ENCODE data around the gene CMYA5.

CMYA5 gene

DNA sequence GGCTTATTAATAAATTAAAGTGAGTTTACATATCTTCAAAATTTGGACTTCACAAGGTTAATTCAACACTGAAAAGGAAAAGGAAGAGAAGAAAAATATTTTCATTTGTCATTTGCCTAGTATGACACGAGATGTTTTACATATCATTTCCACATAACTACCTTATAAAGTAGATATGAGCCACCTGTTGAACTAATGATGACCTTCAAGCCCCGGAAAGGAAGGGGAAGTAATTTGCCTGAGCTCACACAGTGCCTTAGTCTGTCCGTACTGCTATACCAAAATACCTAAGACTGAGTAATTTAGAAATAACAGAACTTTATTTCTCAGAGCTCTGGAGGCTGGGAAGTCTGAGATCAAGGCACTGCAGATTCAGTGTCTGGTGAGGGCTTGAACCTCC lies 17.9 kb downstream of the CMYA5 start:
- no peak for ATAC-seq (ENCODE audit: low read depth)
- H3K36me3 ChIP-seq (ENCODE audit: low read depth), result no peaks in the 10 kb centered on the region
- DNase-seq (ENCODE audit: low spot score), result no peak
- H3K27ac ChIP-seq (ENCODE audit: poor library complexity, severe bottlenecking), result no peak overlapping the region
- H3K4me3 ChIP-seq (ENCODE audit: severe bottlenecking), result no peak overlapping the region
- H3K27me3 ChIP-seq (ENCODE audit: insufficient read depth, poor library complexity, severe bottlenecking), result no peaks in the 10 kb centered on the region
- no peaks in the 10 kb centered on the region for H3K9me3 ChIP-seq (ENCODE audit: severe bottlenecking)
- TF ChIP-seq, protein P1, sequence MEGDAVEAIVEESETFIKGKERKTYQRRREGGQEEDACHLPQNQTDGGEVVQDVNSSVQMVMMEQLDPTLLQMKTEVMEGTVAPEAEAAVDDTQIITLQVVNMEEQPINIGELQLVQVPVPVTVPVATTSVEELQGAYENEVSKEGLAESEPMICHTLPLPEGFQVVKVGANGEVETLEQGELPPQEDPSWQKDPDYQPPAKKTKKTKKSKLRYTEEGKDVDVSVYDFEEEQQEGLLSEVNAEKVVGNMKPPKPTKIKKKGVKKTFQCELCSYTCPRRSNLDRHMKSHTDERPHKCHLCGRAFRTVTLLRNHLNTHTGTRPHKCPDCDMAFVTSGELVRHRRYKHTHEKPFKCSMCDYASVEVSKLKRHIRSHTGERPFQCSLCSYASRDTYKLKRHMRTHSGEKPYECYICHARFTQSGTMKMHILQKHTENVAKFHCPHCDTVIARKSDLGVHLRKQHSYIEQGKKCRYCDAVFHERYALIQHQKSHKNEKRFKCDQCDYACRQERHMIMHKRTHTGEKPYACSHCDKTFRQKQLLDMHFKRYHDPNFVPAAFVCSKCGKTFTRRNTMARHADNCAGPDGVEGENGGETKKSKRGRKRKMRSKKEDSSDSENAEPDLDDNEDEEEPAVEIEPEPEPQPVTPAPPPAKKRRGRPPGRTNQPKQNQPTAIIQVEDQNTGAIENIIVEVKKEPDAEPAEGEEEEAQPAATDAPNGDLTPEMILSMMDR (IDR thresholded peaks at IDR 0.05; ENCODE audit: poor library complexity, severe bottlenecking), result no peak
- H3K4me1 ChIP-seq (ENCODE audit: insufficient read depth, poor library complexity, severe bottlenecking), result no peaks in the 10 kb centered on the region

DNA sequence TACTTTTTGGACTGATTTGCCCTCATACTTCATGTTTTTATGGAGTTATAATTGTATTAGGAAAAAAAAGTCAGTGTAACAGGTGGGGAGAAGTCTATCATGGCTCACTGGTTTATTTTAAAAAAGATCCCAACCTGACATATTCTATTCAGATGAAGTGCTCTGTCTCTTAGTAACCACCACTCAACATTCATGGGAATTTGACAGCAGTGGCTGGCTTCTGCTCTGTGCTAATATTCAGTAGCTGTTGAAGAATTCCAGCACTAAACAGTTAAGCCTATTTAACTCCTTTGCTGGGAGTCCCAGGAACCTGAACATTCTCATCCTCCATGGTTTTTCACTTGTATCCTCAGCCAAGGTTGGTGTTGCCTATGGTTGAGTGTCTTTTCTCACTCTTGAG lies 23.1 kb downstream of the CMYA5 start:
- Histone ChIP-seq H3K4me3 (ENCODE audit: severe bottlenecking) (no peak overlapping the region), H3K9me3 (ENCODE audit: severe bottlenecking) (no peaks in the 10 kb centered on the region), H3K4me1 (ENCODE audit: insufficient read depth, poor library complexity, severe bottlenecking) (no peaks in the 10 kb centered on the region), H3K27me3 (ENCODE audit: insufficient read depth, poor library complexity, severe bottlenecking) (no peaks in the 10 kb centered on the region), H3K27ac (ENCODE audit: poor library complexity, severe bottlenecking) (no peak overlapping the region), H3K36me3 (ENCODE audit: low read depth) (no peaks in the 10 kb centered on the region)
- no peak for DNase-seq (ENCODE audit: low spot score)
- no peak for ATAC-seq (ENCODE audit: low read depth)
- TF ChIP-seq, protein P1 (IDR thresholded peaks at IDR 0.05; ENCODE audit: poor library complexity, severe bottlenecking), result no peak

GRCh38 chr5:79713727-79714126 lies 24.1 kb downstream of the CMYA5 start:
- H3K27ac ChIP-seq (ENCODE audit: poor library complexity, severe bottlenecking), result no peak overlapping the region
- no peaks in the 10 kb centered on the region for H3K9me3 ChIP-seq (ENCODE audit: severe bottlenecking)
- no peaks in the 10 kb centered on the region for H3K4me1 ChIP-seq (ENCODE audit: insufficient read depth, poor library complexity, severe bottlenecking)
- no peaks in the 10 kb centered on the region for H3K36me3 ChIP-seq (ENCODE audit: low read depth)
- DNase-seq (ENCODE audit: low spot score) (no peak), ATAC-seq (ENCODE audit: low read depth) (no peak)
- TF ChIP-seq, protein P1 (IDR thresholded peaks at IDR 0.05; ENCODE audit: poor library complexity, severe bottlenecking), result no peak
- no peaks in the 10 kb centered on the region for H3K27me3 ChIP-seq (ENCODE audit: insufficient read depth, poor library complexity, severe bottlenecking)
- no peak overlapping the region for H3K4me3 ChIP-seq (ENCODE audit: severe bottlenecking)

DNA sequence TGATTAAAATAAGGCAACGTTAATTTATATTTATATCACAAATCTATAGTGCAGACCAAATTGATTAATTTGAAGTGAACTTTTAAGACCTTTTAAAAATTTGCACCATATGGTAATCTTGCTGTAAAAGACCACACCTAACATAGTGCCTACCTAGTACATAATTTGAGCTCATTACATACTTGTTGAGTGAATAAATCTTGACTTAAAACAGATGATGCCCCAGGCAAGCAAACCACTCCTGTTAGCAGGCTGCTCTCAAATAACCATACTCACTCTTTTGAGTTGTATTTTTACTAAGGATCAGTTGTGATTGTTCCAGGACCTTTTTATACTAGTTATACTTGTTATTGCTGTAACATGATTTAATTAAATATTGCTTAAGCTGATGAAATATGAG lies 27.2 kb downstream of the CMYA5 start:
- no peak for DNase-seq (ENCODE audit: low spot score)
- peaks cover 7% of the 10 kb centered on the region for H3K9me3 ChIP-seq (ENCODE audit: severe bottlenecking)
- no peak overlapping the region for H3K4me3 ChIP-seq (ENCODE audit: severe bottlenecking)
- H3K4me1 ChIP-seq (ENCODE audit: insufficient read depth, poor library complexity, severe bottlenecking), result no peaks in the 10 kb centered on the region
- H3K27ac ChIP-seq (ENCODE audit: poor library complexity, severe bottlenecking), result no peak overlapping the region
- no peak for ATAC-seq (ENCODE audit: low read depth)
- TF ChIP-seq, protein P1 (IDR thresholded peaks at IDR 0.05; ENCODE audit: poor library complexity, severe bottlenecking), result no peak
- H3K27me3 ChIP-seq (ENCODE audit: insufficient read depth, poor library complexity, severe bottlenecking), result no peaks in the 10 kb centered on the region
- no peaks in the 10 kb centered on the region for H3K36me3 ChIP-seq (ENCODE audit: low read depth)

- no peaks in the 10 kb centered on the region for H3K36me3 ChIP-seq (ENCODE audit: low read depth)
- peaks cover 7% of the 10 kb centered on the region for H3K9me3 ChIP-seq (ENCODE audit: severe bottlenecking)
- no peak for DNase-seq (ENCODE audit: low spot score)
- no peaks in the 10 kb centered on the region for H3K4me1 ChIP-seq (ENCODE audit: insufficient read depth, poor library complexity, severe bottlenecking)
- no peaks in the 10 kb centered on the region for H3K27me3 ChIP-seq (ENCODE audit: insufficient read depth, poor library complexity, severe bottlenecking)
- no peak for ATAC-seq (ENCODE audit: low read depth)
- H3K27ac ChIP-seq (ENCODE audit: poor library complexity, severe bottlenecking), result no peak overlapping the region
- H3K4me3 ChIP-seq (ENCODE audit: severe bottlenecking), result no peak overlapping the region
- TF ChIP-seq, protein P1 (IDR thresholded peaks at IDR 0.05; ENCODE audit: poor library complexity, severe bottlenecking), result no peak
These were observed 30.5 kb downstream of the CMYA5 start for GRCh38 chr5:79720096-79720495.
